ENCODE results near the gene SLC17A9. TPM values are rescaled to one million over a fixed set of nuclear protein-coding genes. Genes with fewer than 3 reads are reported as not detected.

Gene SLC17A9
- total RNA-seq, 4 donors from 2014 or later = 0.10 to 2.1 (median 0.66) TPM

- no peak for TF ChIP-seq POLR2AphosphoS5 (IDR thresholded peaks at IDR 0.05)
- TF ChIP-seq POLR2A (IDR thresholded peaks at IDR 0.05) = no peak
- no peak for TF ChIP-seq CTCF (IDR thresholded peaks at IDR 0.05)
- TF ChIP-seq EP300 (IDR thresholded peaks at IDR 0.05) = no peak
- peak in 1 of 2 donors; percentile 16 for DNase-seq (ENCODE audit: low spot score in 2 of 2)
- Histone ChIP-seq H3K36me3 (no peaks in the 10 kb centered on the region), H3K4me3 (peak overlapping the region; percentile 82), H3K4me1 (peaks cover 86% of the 10 kb centered on the region), H3K9me3 (no peaks in the 10 kb centered on the region), H3K27ac (peak overlapping the region; percentile 98), H3K27me3 (no peaks in the 10 kb centered on the region)
- 2% methylated on average over 4 of the region's 4 CpGs for WGBS
Measured at GRCh38 chr20:62925076-62925419, 27.5 kb upstream of the SLC17A9 start.

- DNase-seq (ENCODE audit: low spot score in 2 of 2) = peak in 1 of 2 donors; percentile 78
- H3K4me1 ChIP-seq = peaks cover 82% of the 10 kb centered on the region
Measured at GRCh38 chr20:62925420-62926228, 26.9 kb upstream of the SLC17A9 start.

DNA sequence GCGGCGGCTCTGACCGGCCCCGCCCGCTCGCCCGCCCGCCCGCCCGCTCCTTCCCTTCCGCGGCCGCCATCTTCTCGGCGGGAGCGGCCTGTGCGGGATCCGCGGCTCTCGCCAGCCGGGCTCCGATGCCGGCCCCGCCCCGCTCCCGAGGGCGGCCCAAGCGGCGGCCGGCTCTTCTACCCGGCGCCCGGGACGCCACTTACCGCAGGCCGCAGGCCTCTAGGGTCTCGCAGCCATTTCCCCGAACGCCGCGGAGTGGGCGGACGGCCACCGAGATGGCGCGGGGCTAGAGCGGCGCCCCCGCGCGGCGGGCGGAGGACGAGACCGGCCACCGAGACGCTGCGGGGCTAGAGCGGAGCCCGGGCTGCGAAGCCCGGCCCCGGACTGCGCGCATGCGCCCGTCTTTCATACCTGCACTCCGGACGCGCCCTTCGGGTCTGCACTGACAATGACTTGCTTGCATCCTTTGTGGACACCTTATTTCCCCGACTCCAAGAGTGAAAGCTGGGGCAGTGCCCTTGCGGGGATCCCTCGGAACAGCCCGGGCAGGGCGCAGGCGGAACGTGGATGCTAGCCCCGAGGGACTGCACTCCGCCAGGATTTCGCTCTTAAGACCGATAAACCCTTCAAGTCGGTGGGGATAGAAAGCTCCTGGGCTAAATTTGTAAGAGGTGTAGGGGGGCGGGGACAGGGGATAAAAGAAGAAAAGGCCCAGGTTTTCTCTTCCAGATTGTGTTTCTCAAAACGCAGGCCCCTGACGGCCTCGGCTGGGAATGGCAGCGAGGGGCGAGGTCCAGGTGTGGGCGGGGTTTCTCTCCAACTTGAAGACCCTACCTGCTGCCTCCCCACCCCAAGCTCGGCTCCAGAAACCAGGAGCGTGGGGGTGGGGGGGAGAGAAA lies 26.0 kb upstream of the SLC17A9 start, which contains the start of gene DIDO1:
Gene DIDO1 (minus strand): TSS at position 277 of the 899 bp plus-strand sequence.
- peaks cover 74% of the 10 kb centered on the region for H3K4me1 ChIP-seq

More at GRCh38 chr20:62925420-62926228, 26.9 kb upstream of the SLC17A9 start:
- no peaks in the 10 kb centered on the region for H3K27me3 ChIP-seq
- H3K36me3 ChIP-seq = no peaks in the 10 kb centered on the region
- H3K27ac ChIP-seq = peak overlapping the region; percentile 98
- TF ChIP-seq EP300 (IDR thresholded peaks at IDR 0.05) (no peak), POLR2AphosphoS5 (IDR thresholded peaks at IDR 0.05) (no peak), POLR2A (IDR thresholded peaks at IDR 0.05) (no peak), CTCF (IDR thresholded peaks at IDR 0.05) (no peak)
- peak overlapping the region; percentile 82 for H3K4me3 ChIP-seq
- H3K9me3 ChIP-seq = no peaks in the 10 kb centered on the region
- 0% methylated on average over 25 of the region's 63 CpGs for WGBS

DNA sequence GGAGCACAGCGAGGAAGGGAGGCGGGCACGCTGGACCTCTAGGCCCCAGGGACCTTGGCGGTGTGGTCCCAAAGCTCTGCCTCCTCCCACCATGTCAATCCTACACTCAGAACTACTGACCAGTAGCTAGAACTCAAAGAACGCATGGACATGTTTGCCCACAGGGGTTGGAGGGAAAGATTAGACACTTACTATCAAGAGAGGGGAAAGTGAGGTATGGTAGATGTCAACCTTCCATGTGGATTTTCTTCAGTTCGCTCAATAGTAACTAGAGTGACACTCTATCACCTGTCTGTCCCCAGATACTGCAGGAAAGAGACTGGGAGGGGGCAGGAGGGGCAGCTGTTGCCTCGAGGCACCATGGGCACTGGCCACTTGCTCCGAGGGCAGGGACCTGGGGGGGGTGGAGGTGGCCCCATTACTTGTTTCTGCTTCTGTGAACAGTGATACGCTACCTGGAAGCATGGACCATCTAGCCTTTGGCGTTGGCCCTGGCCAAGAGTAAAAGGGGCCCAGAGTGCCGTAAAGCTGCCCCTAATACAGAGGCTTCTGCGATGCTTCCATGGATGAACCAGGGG lies 25.3 kb upstream of the SLC17A9 start:
- peak overlapping the region; percentile 82 for H3K4me3 ChIP-seq
- 65% methylated on average over 7 of the region's 12 CpGs for WGBS
- no peak for DNase-seq (ENCODE audit: low spot score in 2 of 2)
- no peaks in the 10 kb centered on the region for H3K36me3 ChIP-seq
- peak overlapping the region; percentile 98 for H3K27ac ChIP-seq
- H3K27me3 ChIP-seq = no peaks in the 10 kb centered on the region
- H3K4me1 ChIP-seq = peaks cover 66% of the 10 kb centered on the region
- no peak for TF ChIP-seq POLR2AphosphoS5 (IDR thresholded peaks at IDR 0.05)
- no peak for TF ChIP-seq EP300 (IDR thresholded peaks at IDR 0.05)
- TF ChIP-seq CTCF (IDR thresholded peaks at IDR 0.05) = no peak
- no peak for TF ChIP-seq POLR2A (IDR thresholded peaks at IDR 0.05)
- H3K9me3 ChIP-seq = no peaks in the 10 kb centered on the region

More for the DNA sequence above, 26.0 kb upstream of the SLC17A9 start, which contains the start of gene DIDO1:
- peak; percentile 70 to 75 for TF ChIP-seq CTCF (IDR thresholded peaks at IDR 0.05)
- no peak for TF ChIP-seq EP300 (IDR thresholded peaks at IDR 0.05)
- TF ChIP-seq POLR2A (IDR thresholded peaks at IDR 0.05) = peak in 1 of 2 donors; percentile 76
- TF ChIP-seq POLR2AphosphoS5 (IDR thresholded peaks at IDR 0.05) = peak in 2 of 3 donors; percentile 56 to 79
- H3K27me3 ChIP-seq = no peaks in the 10 kb centered on the region
- H3K9me3 ChIP-seq = no peaks in the 10 kb centered on the region
- 2% methylated on average over 62 of the region's 92 CpGs for WGBS
- H3K4me3 ChIP-seq = peak within 1 kb of the TSS; percentile 82
- peak within 1 kb of the TSS; percentile 98 for H3K27ac ChIP-seq
- DNase-seq (ENCODE audit: low spot score in 2 of 2) = peak; percentile 89 to 91
- H3K36me3 ChIP-seq = no peaks in the 10 kb centered on the region
